ENCODE data around the gene NKIRAS1.
"Not testable (repeated sequence)": the region's sequence is repeated elsewhere in the genome, so short reads cannot be mapped to it uniquely, and the experiment has no call there.

NKIRAS1 gene

GRCh38 chr3:23916152-23916885, 471 bp downstream of the NKIRAS1 start:
- Histone ChIP-seq H3K27me3 (ENCODE audit: insufficient read depth, low read depth, severe bottlenecking) (no peaks in the 10 kb centered on the region), H3K36me3 (peaks cover 51% of the 10 kb centered on the region), H3K4me3 (ENCODE audit: low read depth, low read length) (peak overlapping the region; percentile 57), H3K9me3 (ENCODE audit: severe bottlenecking) (no peaks in the 10 kb centered on the region), H3K27ac (peak overlapping the region; percentile 91)
- DNase-seq = no peak
- no peak for TF ChIP-seq CTCF (IDR thresholded peaks at IDR 0.05; ENCODE audit: low read depth, low read length)

- H3K9me3 ChIP-seq (ENCODE audit: severe bottlenecking) = no peaks in the 10 kb centered on the region
- peak overlapping the region; percentile 57 for H3K4me3 ChIP-seq (ENCODE audit: low read depth, low read length)
- no peak for TF ChIP-seq CTCF (IDR thresholded peaks at IDR 0.05; ENCODE audit: low read depth, low read length)
- H3K27me3 ChIP-seq (ENCODE audit: insufficient read depth, low read depth, severe bottlenecking) = no peaks in the 10 kb centered on the region
- DNase-seq = no peak
- H3K36me3 ChIP-seq = peaks cover 51% of the 10 kb centered on the region
- no peak overlapping the region; the same call in 1 of the 2 replicates for H3K27ac ChIP-seq
These were observed 1.2 kb downstream of the NKIRAS1 start for GRCh38 chr3:23915537-23916108.

- H3K4me3 ChIP-seq (ENCODE audit: low read depth, low read length) = no peak overlapping the region
- DNase-seq = no peak
- no peak overlapping the region for H3K27ac ChIP-seq
These were observed 2.7 kb downstream of the NKIRAS1 start for GRCh38 chr3:23913873-23914743.

GRCh38 chr3:23913182-23913581, 3.6 kb downstream of the NKIRAS1 start:
- no peak overlapping the region for H3K4me3 ChIP-seq (ENCODE audit: low read depth, low read length)
- DNase-seq = no peak
- H3K27ac ChIP-seq = no peak overlapping the region
- no peaks in the 10 kb centered on the region for H3K9me3 ChIP-seq (ENCODE audit: severe bottlenecking)
- H3K27me3 ChIP-seq (ENCODE audit: insufficient read depth, low read depth, severe bottlenecking) = no peaks in the 10 kb centered on the region
- peaks cover 41% of the 10 kb centered on the region for H3K36me3 ChIP-seq
- TF ChIP-seq CTCF (IDR thresholded peaks at IDR 0.05; ENCODE audit: low read depth, low read length) = no peak

More at GRCh38 chr3:23913873-23914743, 2.7 kb downstream of the NKIRAS1 start:
- H3K9me3 ChIP-seq (ENCODE audit: severe bottlenecking) = no peaks in the 10 kb centered on the region
- no peaks in the 10 kb centered on the region for H3K27me3 ChIP-seq (ENCODE audit: insufficient read depth, low read depth, severe bottlenecking)
- peaks cover 47% of the 10 kb centered on the region for H3K36me3 ChIP-seq
- no peak for TF ChIP-seq CTCF (IDR thresholded peaks at IDR 0.05; ENCODE audit: low read depth, low read length)

GRCh38 chr3:23912335-23912734, 4.5 kb downstream of the NKIRAS1 start:
- H3K36me3 ChIP-seq = peaks cover 32% of the 10 kb centered on the region
- DNase-seq; H3K9me3 ChIP-seq (ENCODE audit: severe bottlenecking); H3K4me3 ChIP-seq (ENCODE audit: low read depth, low read length); H3K27ac ChIP-seq; H3K27me3 ChIP-seq (ENCODE audit: insufficient read depth, low read depth, severe bottlenecking): not testable (repeated sequence)

GRCh38 chr3:23911397-23911796, 5.4 kb downstream of the NKIRAS1 start:
- no peak overlapping the region for H3K27ac ChIP-seq
- no peak for DNase-seq
- no peak overlapping the region for H3K4me3 ChIP-seq (ENCODE audit: low read depth, low read length)
- peaks cover 26% of the 10 kb centered on the region for H3K36me3 ChIP-seq
- no peaks in the 10 kb centered on the region for H3K9me3 ChIP-seq (ENCODE audit: severe bottlenecking)
- H3K27me3 ChIP-seq (ENCODE audit: insufficient read depth, low read depth, severe bottlenecking) = no peaks in the 10 kb centered on the region
- no peak for TF ChIP-seq CTCF (IDR thresholded peaks at IDR 0.05; ENCODE audit: low read depth, low read length)

All from WERI-Rb-1 (cell line).